Measurements from ENCODE around the gene NXPE1. TPM values are rescaled to one million over a fixed set of nuclear protein-coding genes. Genes with fewer than 3 reads are reported as not detected.

NXPE1 gene
- total RNA-seq, 1 donor from 2014 or later = not detected

- Mint-ChIP-seq H3K4me1 (ENCODE audit: low read depth) (peaks cover 5% of the 10 kb centered on the region), H3K27me3 (no peaks in the 10 kb centered on the region), H3K27ac (no peak overlapping the region), H3K9me3 (ENCODE audit: low read depth) (no peaks in the 10 kb centered on the region), H3K4me3 (ENCODE audit: low read depth) (no peak overlapping the region), H3K36me3 (ENCODE audit: insufficient read depth) (no peaks in the 10 kb centered on the region)
- DNase-seq (ENCODE audit: low spot score, unreplicated experiment) = no peak
- TF ChIP-seq CTCF (IDR thresholded peaks at IDR 0.05; ENCODE audit: unreplicated experiment) = no peak
Measured at GRCh38 chr11:114556135-114556534, 3.5 kb downstream of the NXPE1 start.

DNA sequence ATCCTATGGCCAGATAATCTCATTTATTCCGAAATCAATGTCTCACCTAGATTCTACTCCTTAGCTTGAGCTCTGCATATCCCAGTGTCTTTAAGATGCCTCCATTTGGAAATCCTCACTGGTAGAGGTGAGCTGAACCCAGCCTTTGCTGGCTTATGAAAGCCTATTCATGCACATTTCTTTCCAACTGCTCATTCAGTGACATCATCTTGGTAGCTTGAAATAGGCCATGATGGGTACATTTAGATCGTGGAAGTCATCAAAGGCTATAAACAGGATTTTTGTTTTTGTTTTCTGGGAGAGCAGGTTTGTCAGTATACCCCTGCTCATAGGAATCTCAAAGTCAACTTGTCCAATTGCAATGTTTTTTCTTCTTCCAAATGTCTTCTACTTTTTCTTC lies 6.0 kb downstream of the NXPE1 start:
- H3K27ac Mint-ChIP-seq = no peak overlapping the region
- H3K36me3 Mint-ChIP-seq (ENCODE audit: insufficient read depth) = no peaks in the 10 kb centered on the region
- H3K4me3 Mint-ChIP-seq (ENCODE audit: low read depth) = no peak overlapping the region
- no peaks in the 10 kb centered on the region for H3K27me3 Mint-ChIP-seq
- DNase-seq (ENCODE audit: low spot score, unreplicated experiment) = no peak
- no peak for TF ChIP-seq CTCF (IDR thresholded peaks at IDR 0.05; ENCODE audit: unreplicated experiment)
- no peaks in the 10 kb centered on the region for H3K9me3 Mint-ChIP-seq (ENCODE audit: low read depth)
- H3K4me1 Mint-ChIP-seq (ENCODE audit: low read depth) = no peaks in the 10 kb centered on the region

GRCh38 chr11:114551060-114551459 lies 8.6 kb downstream of the NXPE1 start:
- Mint-ChIP-seq H3K4me3 (ENCODE audit: low read depth) (no peak overlapping the region), H3K27ac (no peak overlapping the region), H3K9me3 (ENCODE audit: low read depth) (no peaks in the 10 kb centered on the region), H3K36me3 (ENCODE audit: insufficient read depth) (no peaks in the 10 kb centered on the region), H3K4me1 (ENCODE audit: low read depth) (no peaks in the 10 kb centered on the region), H3K27me3 (no peaks in the 10 kb centered on the region)
- TF ChIP-seq CTCF (IDR thresholded peaks at IDR 0.05; ENCODE audit: unreplicated experiment) = no peak
- no peak for DNase-seq (ENCODE audit: low spot score, unreplicated experiment)

GRCh38 chr11:114525682-114526081 lies 34.0 kb downstream of the NXPE1 start:
- no peak for TF ChIP-seq CTCF (IDR thresholded peaks at IDR 0.05; ENCODE audit: unreplicated experiment)
- Mint-ChIP-seq H3K27ac (no peak overlapping the region), H3K36me3 (ENCODE audit: insufficient read depth) (no peaks in the 10 kb centered on the region), H3K9me3 (ENCODE audit: low read depth) (peaks cover 15% of the 10 kb centered on the region), H3K4me3 (ENCODE audit: low read depth) (no peak overlapping the region), H3K4me1 (ENCODE audit: low read depth) (no peaks in the 10 kb centered on the region), H3K27me3 (no peaks in the 10 kb centered on the region)
- no peak for DNase-seq (ENCODE audit: low spot score, unreplicated experiment)

DNA sequence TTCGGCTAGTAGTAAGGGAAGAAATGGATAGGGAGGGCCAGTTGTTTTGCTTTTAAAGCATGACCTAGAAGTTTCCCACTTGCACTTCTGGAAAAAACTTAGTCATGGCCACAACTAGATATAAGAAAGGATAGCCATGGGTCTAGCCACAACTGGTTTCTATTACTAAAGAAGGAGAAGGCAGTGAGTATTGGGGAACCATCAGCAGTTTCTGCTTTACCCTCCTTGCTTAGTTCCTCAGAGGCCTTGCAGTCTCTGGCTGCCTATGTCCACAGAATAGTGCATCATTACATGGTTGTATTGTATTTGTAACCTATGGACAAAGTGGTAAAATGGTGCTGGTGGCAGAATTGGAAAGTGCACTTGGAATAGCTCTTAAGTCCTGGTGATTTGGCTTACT lies 35.6 kb downstream of the NXPE1 start:
- peaks cover 9% of the 10 kb centered on the region for H3K9me3 Mint-ChIP-seq (ENCODE audit: low read depth)
- H3K27ac Mint-ChIP-seq = no peak overlapping the region
- H3K4me1 Mint-ChIP-seq (ENCODE audit: low read depth) = no peaks in the 10 kb centered on the region
- no peak for TF ChIP-seq CTCF (IDR thresholded peaks at IDR 0.05; ENCODE audit: unreplicated experiment)
- no peaks in the 10 kb centered on the region for H3K27me3 Mint-ChIP-seq
- no peaks in the 10 kb centered on the region for H3K36me3 Mint-ChIP-seq (ENCODE audit: insufficient read depth)
- H3K4me3 Mint-ChIP-seq (ENCODE audit: low read depth) = no peak overlapping the region
- DNase-seq (ENCODE audit: low spot score, unreplicated experiment) = no peak

Data from progenitor cell of endocrine pancreas (in vitro differentiated cells).